Glomerular visceral epithelial cell (primary cell): Measurements from ENCODE around the gene JADE2.
"Not testable (repeated sequence)": the region's sequence is repeated elsewhere in the genome, so short reads cannot be mapped to it uniquely, and the experiment has no call there.

ENCODE experiments used
- DNase-seq: peaks from one replicate; pipeline ENCODE4 v3.0.0-alpha.2; 2016; ENCODE audit errors: extremely low spot score

The JADE2 gene

DNA sequence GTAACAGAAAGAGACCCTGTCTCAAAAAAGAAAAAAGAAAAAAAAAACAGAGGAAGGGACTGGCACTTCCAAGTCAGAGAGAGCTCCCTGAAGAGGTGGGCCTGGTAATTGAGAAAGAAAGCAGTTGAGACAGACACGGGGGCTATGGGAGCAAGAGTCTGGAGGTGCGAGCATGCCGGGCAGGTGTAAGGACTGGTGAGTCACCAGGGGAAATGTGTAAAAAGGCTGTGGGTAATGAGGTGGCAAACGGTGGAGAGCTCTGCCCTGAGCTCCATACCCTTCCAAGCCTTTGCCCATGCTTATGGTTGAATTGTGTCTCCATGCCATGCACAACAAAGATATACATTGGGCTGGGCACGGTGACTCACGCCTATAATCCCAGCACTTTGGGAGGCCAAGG, 18.0 kb upstream of the JADE2 start:
- peak; percentile 47 for DNase-seq

DNA sequence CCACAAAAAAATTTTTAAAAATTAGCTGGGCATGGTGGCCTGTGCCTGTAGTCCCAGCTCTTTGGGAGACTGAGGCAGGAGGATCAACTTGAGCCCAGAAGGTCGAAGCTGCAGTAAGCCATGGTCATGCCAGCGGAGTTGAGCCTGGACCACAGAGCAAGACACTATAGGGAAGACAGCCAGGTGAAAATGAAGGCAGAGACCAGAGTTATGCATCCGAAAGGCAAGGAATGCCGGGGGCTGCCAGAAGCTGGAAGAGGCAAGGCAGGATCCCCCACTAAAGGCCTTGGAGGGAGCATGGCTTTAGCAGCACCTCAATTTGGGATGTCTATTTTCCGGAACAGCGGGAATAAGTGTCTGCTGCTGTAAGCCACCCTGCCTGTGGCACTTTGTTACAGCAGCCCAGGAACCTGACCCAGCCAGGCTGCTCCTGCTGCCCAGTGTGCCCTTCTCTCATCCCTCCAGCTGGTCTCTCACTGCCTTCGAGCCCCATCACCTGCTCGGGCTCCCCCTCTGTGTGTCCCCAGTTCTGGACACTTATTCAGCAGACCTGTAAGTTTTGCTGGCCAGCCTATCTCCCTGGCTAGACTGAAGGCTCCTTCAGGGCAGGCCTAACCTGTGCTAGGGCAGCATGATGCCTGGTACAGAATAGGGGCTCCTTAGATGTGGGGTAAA, 16.8 kb upstream of the JADE2 start:
- DNase-seq, result no peak

DNA sequence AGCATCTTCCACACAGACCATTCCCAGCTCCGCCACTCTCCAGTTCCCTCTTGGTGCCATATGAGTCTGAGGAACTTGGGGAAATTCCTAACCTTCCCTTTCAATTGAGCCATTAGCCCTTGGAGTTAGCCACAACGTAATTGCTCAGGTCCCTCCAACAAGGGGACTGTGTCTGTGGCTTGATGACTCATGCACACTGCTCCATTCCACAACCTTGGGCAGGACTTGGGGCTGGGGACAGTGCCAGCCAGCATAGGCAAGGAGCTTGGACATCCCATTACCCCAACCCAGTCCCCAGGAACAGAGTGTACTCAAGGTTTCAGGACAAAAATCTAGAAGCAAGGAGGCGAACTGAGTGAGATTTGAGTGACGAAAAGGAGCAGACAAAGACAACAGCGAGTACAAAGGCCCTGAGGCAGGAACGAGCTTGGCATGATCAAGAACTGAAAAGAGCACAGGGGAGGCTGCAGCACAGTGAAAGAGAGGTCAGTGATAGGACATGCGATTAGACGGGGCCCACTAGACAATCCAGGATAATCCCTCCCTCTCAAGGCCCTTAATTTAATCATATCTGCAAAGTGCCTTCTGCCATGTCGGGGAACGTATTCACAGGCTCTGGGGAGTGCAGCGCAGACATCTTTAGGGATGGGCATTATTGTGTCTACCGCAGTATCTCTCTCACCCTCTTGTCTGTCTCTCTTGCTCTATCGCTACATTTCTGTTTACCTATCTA, 16.0 kb upstream of the JADE2 start:
- DNase-seq, result peak; percentile 82

DNA sequence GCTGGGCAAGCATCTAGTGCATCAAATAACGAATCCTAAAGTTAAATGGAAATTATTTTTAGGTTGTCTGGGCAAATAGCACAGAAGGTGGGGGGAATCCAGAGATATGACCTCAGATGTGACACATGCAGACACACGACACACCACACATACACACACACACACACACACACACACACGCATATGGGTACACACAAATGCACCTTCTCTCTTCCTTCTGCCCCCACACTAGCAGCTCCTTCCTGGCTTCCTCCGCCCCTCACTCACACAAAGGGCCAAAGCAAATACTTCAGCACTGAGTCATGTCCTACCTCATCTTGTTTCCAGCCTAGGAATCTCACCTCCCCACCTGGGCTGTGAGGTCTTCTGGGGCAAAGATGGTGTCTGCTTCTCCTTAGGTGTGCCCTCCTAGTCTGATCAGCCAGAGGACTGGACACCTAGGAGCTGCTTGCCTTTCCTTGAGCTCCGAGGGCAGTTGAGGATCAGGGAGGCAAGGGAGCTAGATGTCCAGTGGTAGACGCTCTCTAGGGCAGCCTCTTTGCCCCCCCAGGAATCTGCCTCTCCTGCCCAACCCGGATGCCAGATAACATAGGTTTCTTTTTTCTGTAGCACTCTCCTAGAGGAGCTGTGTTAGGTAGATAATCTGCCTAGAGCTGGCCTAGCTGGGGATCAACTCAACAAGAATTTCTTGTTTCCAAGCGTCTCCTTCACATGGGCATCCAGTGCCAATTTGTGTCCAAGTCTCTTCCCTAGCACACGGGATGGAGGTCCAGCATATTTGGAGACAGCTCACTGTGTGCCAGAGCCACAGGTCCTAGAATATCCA, 14.3 kb upstream of the JADE2 start:
- DNase-seq, result peak; percentile 94

- peak; percentile 85 for DNase-seq
Measured at GRCh38 chr5:134511796-134512660, 13.4 kb upstream of the JADE2 start.

- DNase-seq, result no peak
Measured at GRCh38 chr5:134512661-134512999, 12.8 kb upstream of the JADE2 start.

- DNase-seq, result no peak
Measured at GRCh38 chr5:134515801-134516200, 9.7 kb upstream of the JADE2 start.

DNA sequence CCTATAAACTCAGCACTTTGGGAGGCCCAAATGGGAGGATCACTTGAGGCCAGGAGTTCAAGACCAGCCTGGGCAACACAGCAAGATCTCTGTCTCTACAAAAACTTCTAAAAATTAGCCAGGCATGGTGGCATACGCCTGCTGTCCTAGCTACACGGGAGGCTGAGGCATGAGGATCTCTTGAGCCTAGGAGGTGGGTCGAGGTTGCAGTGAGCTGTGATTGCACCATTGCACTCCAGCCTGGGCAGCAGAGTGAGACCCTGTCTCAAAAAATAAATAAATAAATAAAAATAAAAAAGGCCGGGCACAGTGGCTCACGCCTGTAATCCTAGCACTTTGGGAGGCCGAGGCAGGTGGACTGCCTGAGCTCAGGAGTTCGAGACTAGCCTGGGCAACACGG, 8.5 kb upstream of the JADE2 start:
- DNase-seq, result not testable (repeated sequence)

GRCh38 chr5:134517553-134517952, 7.9 kb upstream of the JADE2 start:
- no peak for DNase-seq

DNA sequence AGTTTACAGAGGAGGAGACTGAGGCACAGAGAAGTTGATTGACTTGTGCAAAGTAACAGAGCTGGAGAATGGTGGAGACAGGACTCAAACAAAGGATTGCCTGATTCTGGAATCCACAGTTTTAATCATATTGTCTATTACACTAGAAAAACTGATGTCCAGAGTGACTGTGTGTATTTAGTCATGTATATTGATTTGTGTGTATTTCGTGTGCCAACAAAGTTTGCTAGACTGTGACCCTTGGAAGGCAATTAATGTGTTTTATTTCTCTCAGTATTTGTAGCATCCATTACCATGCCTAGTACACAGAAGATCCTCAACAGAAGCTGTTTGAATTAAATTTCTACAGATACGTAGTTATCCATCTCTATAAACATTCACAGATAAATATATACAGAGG, 5.5 kb upstream of the JADE2 start:
- no peak for DNase-seq

DNA sequence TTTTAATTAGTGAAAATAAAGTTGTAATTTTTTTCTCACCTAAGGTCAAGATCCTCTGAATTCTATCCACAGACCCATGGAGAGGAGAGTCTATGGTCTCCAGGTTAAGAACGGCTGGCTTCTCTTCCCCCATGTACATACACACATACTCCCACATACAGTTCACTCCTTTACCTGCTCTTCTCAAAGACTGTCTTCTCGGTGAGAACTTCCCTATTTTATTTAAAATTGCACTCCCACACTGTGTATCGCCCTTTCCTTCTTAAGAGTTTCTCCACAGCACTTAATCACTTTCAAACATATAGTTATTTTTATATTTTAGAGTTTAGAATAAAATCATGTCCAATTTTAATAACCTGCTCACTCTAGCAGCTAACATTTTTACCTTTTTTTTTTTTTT, 3.6 kb upstream of the JADE2 start:
- DNase-seq, result no peak

GRCh38 chr5:134523543-134524271, 1.8 kb upstream of the JADE2 start:
- DNase-seq, result no peak

- DNase-seq, result peak; percentile 81
Measured at GRCh38 chr5:134524272-134524825, 1.1 kb upstream of the JADE2 start.

DNA sequence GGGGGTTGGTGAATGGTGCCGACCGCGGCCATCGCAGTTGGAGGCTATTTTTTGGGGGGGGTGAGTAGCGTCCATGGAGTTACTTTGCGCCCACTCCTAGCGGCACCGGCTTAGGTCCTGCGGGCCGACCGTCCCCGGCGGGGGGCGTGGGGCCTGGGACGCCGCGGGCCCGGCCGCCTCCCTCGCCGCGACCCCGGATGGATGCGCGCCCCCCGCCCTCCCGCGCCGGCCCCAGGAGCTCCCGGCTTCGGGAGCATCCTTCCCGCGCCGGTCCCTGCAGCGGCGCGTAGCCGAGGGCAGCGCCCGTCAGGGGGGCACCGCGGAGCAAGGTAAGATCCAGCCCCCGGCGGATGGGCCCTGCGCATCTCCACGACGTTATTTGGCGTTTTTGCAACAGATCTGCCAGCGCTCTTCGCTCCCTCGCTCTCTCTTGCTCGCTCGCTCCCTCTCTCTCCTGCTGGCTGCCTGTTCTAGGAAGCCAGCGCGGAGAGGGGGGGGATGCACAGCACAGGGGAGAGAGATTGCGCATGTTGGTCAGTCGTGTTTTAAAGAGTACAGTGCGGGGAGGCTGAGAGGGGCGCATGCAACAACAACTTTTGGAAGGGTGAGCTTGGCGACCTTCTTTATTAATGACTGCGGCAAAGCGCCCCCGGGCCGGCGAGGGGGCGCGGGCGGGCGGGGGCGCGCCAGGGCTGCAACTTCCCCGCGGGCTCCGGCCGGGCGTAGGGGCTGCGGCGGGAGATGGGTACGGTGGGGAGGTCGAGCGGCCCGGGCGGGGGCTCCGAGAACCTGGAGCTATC, 413 bp downstream of the JADE2 start:
- peak; percentile 75 for DNase-seq

GRCh38 chr5:134526483-134527155, 1.1 kb downstream of the JADE2 start:
- no peak for DNase-seq

DNA sequence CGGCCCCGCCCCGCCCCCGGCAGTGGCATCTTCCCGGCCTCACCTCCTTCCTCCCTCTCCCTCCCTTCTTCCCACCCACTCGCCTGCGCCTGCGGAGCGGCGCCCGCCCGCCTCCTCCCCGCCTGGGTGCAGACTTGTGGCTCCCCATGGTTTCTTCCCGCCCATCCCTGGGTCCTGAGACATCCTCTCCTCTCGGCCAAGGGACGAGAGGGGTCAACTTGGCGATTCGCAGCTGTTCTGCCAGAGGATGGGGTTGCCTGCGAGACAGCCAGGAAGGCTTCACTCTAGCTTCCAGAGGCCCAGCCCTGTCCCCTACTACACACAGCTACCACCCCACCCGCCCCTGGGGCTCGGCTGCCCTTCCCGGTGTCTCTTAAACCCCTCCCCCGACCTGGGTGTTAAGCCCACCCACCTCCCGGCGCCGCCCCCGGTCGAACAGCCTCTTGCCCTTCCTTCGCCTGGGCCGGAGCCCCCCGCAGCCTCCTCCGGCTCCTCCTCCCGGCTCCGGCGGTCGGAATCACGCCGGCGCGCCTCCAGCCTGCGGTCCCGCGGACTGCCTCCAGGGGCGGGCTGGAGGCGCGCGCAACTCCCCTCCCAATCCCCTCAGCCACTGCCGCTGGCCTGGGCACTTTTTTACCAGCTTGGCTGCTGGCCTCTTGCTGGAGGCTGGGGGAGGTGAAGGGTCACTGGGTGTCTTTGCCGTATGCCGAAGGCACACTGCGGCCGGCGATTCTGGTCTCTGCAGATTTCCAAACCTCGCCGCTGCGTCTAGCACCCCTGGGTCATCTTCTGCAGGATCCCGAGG, 1.9 kb downstream of the JADE2 start:
- peak; percentile 94 for DNase-seq

DNA sequence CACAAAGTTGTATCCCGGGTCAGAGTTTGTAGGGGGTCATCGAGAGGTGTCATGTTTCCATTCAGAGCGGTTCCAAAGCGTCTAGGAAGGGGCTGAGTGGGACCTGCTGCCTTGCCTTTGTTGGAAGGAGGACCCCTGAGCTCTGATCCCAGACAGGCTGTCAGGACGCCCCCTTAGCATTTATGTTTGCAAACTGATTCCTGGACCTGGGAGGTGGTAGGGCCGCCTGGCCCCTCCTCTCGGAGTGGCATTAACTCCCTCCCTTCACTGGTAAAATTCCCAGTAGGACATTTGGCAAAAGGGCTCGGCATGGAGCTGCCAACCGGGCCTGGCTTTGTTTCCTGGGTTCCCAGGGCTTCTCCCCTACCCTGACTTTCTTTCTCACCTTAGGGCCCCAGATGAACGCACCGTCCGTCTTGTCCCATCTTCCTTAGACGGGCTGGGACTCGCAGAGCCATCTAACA, 2.5 kb downstream of the JADE2 start:
- no peak for DNase-seq

GRCh38 chr5:134528556-134528955, 3.1 kb downstream of the JADE2 start:
- DNase-seq, result no peak
